Subcutaneous abdominal adipose tissue (tissue), 5 donors: ENCODE measurements around the gene CLASP1.
A peak's percentile ranks its signal among the peaks of the same experiment; 100 is the strongest.

Experiments used
- H3K27ac ChIP-seq: one replicate; pipeline ENCODE4 v1.7.0; 2013; ENCODE audit warnings: low read depth, mild to moderate bottlenecking, inconsistent platforms, low read length, moderate library complexity
- H3K27me3 ChIP-seq, 5 donors: one replicate each; pipeline ENCODE4 v1.7.0; 2013; ENCODE audit warnings: low read length in 5 of 5, inconsistent platforms in 1 of 5; ENCODE audit not compliant: control insufficient read depth in 5 of 5, insufficient read depth in 4 of 5
- H3K36me3 ChIP-seq, 5 donors: one replicate each; pipeline ENCODE4 v1.7.0; 2013; ENCODE audit warnings: low read length in 5 of 5; ENCODE audit not compliant: control insufficient read depth in 5 of 5, insufficient read depth in 5 of 5
- H3K4me1 ChIP-seq, 5 donors: one replicate each; pipeline ENCODE4 v1.7.0; 2013; ENCODE audit warnings: low read length in 5 of 5, mild to moderate bottlenecking in 3 of 5, moderate library complexity in 1 of 5; ENCODE audit not compliant: control insufficient read depth in 5 of 5, insufficient read depth in 5 of 5
- H3K4me3 ChIP-seq, 5 donors: one replicate each; pipeline ENCODE4 v1.7.0; 2013; ENCODE audit warnings: low read length in 5 of 5, low read depth in 1 of 5
- H3K9ac ChIP-seq, 5 donors: one replicate each; pipeline ENCODE4 v1.7.0; 2013; ENCODE audit warnings: low read length in 5 of 5, mild to moderate bottlenecking in 4 of 5, moderate library complexity in 3 of 5
- H3K9me3 ChIP-seq, 5 donors: one replicate each; pipeline ENCODE4 v1.7.0; 2013; ENCODE audit warnings: low read length in 5 of 5; ENCODE audit not compliant: control insufficient read depth in 5 of 5
- donor health status: healthy.
- donor health status: healthy.
- donor health status: healthy.
- donor health status: healthy.
- donor health status: healthy.

The CLASP1 gene

DNA sequence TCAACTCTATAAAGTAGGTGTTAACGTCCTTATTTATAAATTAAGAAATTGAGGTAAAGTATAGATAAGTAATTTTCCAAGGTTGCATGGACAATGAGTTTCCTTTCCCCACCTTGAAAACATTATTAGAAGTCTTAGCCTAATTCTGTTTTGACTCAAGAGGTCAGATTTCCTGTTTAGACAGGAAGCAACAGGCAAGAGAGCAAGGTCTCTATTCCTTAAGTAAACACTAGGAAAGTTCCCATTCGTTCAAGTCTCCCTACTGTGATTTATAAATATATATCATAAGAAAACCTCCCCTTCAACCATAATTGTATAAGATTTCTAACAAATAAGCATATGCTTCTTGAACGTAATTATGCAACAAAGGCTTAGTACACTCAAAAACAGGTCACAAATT lies 40.3 kb downstream of the CLASP1 start:
- no peak overlapping the region for H3K9ac ChIP-seq
- no peak overlapping the region for H3K27ac ChIP-seq
- H3K36me3 ChIP-seq: peaks cover 6 to 14% (median 13%) of the 10 kb centered on the region in 5 donors
- peaks cover 0 to 42% (median 6%) of the 10 kb centered on the region in 5 donors for H3K4me1 ChIP-seq
- peaks cover 0 to 9% (median 3%) of the 10 kb centered on the region in 5 donors for H3K9me3 ChIP-seq
- H3K4me3 ChIP-seq: no peak overlapping the region
- H3K27me3 ChIP-seq: no peaks in the 10 kb centered on the region

DNA sequence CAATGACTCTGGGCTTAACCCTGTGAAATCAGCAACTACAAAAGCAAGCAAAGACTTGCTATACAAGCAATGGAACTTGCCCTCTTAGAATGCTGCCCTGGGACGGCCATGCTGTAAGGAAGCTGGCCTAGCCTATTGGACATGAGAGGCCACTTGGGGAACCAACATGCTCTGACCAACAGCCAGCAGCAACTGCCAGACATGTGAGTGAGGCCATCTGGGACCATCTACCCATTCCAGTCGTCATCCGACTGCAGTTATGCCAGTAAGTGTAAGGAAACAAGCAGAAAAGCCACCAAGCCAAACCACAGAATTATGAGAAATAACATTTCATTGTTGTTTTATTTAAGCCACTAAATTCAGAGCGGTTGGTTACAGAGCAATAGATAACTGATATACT lies 40.9 kb downstream of the CLASP1 start:
- Histone ChIP-seq H3K9me3 (peaks cover 0 to 9% (median 3%) of the 10 kb centered on the region in 5 donors), H3K27me3 (no peaks in the 10 kb centered on the region), H3K36me3 (peaks cover 6 to 14% (median 13%) of the 10 kb centered on the region in 5 donors), H3K27ac (peak overlapping the region; percentile 20), H3K4me3 (peak overlapping the region in 1 of 5 donors; percentile 9), H3K9ac (no peak overlapping the region), H3K4me1 (peaks cover 0 to 36% (median 6%) of the 10 kb centered on the region in 5 donors)

DNA sequence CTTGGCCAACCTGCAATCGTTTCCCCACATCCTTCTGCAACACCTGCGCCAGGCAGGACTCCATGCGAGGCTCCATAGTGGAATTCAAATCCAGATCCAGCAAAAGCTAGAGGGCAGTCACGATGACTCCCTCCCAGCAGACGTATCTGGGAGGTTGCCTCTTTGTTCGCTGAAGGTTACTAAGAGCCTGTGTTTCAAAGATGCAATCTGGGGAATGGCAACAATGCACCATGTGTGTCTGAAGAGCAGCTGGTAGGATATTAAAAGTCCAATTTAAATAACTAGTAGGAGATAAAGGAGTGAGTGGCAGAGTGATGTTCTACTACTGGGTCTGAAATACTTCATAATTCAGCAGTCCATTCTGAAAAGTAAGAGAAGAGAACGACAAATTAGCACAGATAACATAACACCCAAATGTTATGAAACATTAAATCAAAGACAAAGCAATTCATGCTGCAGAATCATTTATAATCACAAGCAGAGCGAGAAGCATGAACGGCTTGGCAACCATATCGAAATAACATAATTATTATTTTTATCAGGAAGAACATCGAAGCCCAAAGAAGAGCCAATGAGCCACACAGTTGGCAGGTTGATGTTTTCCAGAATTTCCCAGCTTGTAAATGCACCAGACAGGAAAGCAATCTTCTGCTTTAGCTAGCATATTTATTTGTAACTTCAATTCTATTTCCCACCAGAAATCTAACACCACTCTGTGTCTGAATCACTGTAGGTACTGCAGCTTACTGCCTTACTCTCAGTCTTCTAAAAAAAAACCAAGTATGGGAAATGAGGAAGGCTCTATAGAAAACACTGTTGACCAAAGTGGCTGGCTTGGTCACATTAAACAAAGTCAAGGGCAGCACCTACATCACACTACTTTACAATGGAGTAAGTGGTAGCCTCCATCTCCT lies 43.2 kb downstream of the CLASP1 start:
- H3K9me3 ChIP-seq: peaks cover 0 to 9% (median 0%) of the 10 kb centered on the region in 5 donors
- H3K4me1 ChIP-seq: peaks cover 0 to 26% (median 6%) of the 10 kb centered on the region in 5 donors
- H3K4me3 ChIP-seq: no peak overlapping the region
- H3K27ac ChIP-seq: no peak overlapping the region
- peaks cover 6 to 14% (median 13%) of the 10 kb centered on the region in 5 donors for H3K36me3 ChIP-seq
- no peak overlapping the region for H3K9ac ChIP-seq
- H3K27me3 ChIP-seq: no peaks in the 10 kb centered on the region

DNA sequence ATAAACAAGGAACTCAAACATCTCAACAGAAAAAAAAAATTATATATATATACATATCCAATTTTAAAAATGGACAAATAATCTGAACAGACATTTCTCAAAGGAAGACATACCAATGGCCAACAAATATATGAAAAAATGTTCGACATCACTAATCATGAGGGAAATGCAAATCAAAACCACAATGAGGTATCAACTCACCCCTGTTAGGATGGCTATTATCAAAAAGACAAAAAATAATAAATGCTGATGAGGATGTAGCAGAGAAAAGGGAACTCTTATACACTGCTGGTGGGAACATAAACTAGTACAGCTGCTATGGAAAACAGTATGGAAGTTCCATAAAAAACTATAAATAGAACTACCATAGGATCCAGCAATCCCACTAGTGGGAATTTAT lies 46.1 kb downstream of the CLASP1 start:
- no peak overlapping the region for H3K27ac ChIP-seq
- H3K4me3 ChIP-seq: no peak overlapping the region
- no peaks in the 10 kb centered on the region for H3K27me3 ChIP-seq
- peaks cover 0 to 13% (median 1%) of the 10 kb centered on the region in 5 donors for H3K4me1 ChIP-seq
- peaks cover 0 to 1% (median 0%) of the 10 kb centered on the region in 5 donors for H3K9me3 ChIP-seq
- peaks cover 6 to 14% (median 13%) of the 10 kb centered on the region in 5 donors for H3K36me3 ChIP-seq
- H3K9ac ChIP-seq: no peak overlapping the region

DNA sequence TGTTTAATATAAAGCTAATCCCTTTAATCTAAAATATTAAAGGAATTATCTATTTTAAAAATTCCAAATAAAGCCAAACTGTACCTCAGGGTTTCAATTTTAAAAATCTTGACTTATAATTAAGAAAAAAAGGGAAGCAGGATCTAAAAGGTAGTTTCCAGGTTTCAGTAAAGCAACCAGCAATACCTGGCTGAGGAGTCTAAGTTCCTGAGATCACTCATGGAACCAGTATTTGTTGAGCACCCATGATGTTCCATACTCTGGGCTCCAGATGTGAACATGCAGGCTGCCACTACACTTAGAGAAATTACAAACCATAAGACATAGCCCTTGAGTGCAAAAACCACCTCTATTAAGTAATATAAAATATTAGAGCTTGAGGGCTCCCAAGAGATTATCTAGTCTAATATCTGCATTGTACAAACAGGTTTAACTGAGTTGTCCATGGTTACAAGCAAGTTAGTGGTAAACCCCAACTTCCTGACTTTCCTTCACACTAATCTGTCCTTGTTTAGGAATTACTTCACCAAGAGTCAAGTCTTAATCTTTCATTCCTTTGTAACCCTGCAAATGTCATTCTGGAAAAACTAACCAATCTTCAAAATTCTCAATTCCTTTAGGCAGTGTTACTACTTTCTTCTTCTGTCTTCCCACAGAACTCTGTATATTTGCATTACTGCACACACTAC lies 49.2 kb downstream of the CLASP1 start:
- no peaks in the 10 kb centered on the region for H3K9me3 ChIP-seq
- peaks cover 0 to 17% (median 12%) of the 10 kb centered on the region in 5 donors for H3K4me1 ChIP-seq
- H3K9ac ChIP-seq: no peak overlapping the region
- peaks cover 0 to 4% (median 3%) of the 10 kb centered on the region in 5 donors for H3K36me3 ChIP-seq
- no peak overlapping the region for H3K27ac ChIP-seq
- H3K27me3 ChIP-seq: no peaks in the 10 kb centered on the region
- no peak overlapping the region for H3K4me3 ChIP-seq

DNA sequence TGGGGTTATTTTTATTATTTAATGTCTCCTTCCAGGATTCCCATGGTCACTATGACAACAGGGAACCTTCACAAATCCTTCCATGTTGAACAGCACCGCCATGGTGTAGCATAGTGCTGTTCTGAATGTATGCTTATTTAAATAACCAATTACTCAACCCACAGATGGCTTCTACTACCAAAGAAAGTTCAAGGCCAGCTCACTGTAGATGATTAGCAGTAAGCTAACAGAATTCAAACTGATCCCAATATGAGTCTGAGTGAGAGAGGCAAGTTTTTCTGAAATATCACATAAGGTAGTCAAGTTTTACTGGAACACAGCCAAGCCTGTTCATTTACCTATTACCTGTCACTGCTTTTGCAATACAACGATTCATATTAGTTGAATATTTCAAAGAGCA lies 51.2 kb downstream of the CLASP1 start:
- Histone ChIP-seq H3K27me3 (no peaks in the 10 kb centered on the region), H3K4me1 (peaks cover 0 to 13% (median 12%) of the 10 kb centered on the region in 5 donors), H3K27ac (no peak overlapping the region)

DNA sequence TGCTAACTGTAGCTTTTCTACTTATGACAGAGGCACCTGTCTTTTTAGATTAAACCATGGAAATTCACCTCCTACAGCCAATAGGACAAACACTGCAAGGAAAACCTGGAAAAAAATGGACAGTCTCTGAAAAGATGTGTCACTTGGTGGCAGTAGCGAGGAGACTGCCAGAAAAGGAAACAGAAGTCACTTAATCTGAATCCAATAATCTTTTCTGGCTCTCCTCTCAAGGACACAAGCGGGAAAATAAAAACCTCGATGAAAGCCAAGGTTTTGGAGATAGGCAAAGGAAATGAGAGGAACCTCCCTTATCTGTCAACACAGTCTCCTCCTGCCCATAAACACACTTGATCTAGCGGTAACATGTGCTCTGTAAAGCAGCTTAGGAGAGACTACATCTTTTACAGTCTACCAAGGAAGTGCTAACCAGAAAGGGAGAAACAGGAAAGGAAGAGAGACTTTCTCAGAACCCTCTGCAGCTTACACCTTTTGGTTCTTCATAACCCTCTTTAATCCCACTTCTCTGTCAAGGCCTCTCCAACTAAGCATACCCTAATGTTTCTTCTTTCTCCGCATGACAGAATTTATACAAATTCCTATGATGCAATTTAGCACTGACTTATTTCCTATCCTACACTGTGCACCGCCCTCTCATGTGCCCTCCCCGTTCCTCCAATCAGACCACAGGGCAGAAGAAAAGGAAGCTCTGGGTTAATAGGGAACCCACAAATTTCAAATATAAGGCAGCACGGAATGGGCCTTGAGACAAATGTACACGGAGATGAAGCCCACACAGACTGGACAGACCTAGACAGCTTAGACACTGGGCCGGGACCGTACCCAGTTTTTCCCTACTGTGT lies 52.8 kb downstream of the CLASP1 start:
- Histone ChIP-seq H3K36me3 (no peaks in the 10 kb centered on the region), H3K27me3 (no peaks in the 10 kb centered on the region), H3K4me1 (peaks cover 0 to 13% (median 12%) of the 10 kb centered on the region in 5 donors), H3K4me3 (peak overlapping the region; percentile 11 to 53 (median 37)), H3K9me3 (no peaks in the 10 kb centered on the region), H3K27ac (peak overlapping the region; percentile 69), H3K9ac (peak overlapping the region in 3 of 5 donors; percentile 12 to 66 (median 29))

More for the DNA sequence above, 51.2 kb downstream of the CLASP1 start:
- Histone ChIP-seq H3K4me3 (no peak overlapping the region), H3K9ac (no peak overlapping the region), H3K9me3 (no peaks in the 10 kb centered on the region), H3K36me3 (no peaks in the 10 kb centered on the region)

DNA sequence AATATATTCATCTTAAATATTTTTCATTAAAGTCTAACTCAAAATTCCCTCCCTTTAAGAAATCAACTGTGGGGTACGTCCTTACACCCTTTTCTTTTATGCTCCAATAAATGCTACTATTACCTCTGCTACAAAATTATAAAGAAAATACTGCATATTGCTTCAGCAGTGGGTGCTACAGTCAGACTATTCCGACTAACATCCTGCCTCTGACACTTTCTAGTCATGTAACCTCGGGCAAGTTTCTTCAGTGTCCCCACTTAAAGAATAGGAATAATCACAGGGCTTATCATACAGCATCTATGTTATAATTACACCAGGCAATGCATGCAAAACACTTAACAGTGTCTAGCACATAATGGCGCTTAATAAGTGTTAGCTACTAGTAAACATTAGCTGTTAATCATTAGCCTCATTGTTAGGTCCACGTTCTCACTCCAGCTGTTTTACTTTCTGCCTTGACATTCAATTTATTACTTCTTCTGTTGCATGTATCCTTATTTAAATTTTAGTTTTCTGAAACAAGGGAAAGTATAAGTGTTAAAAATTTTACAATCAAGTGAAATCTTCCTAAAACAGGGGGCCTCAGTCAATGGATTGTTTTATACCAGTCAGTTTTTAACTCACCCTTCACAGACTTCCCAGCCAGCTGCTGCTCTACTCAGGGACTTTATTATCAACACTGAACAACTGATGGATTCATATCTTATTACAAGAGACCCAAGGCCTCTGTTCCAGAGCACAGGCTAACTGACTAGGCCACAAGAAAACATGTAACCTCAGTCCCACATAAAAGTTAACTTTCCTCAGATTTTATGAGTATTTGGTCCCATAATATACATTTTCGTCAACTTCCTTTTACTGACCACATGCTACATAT lies 54.0 kb downstream of the CLASP1 start:
- Histone ChIP-seq H3K4me3 (no peak overlapping the region), H3K27ac (peak overlapping the region; percentile 69), H3K9ac (no peak overlapping the region), H3K9me3 (no peaks in the 10 kb centered on the region), H3K36me3 (no peaks in the 10 kb centered on the region), H3K27me3 (no peaks in the 10 kb centered on the region), H3K4me1 (peaks cover 0 to 13% (median 12%) of the 10 kb centered on the region in 5 donors)

DNA sequence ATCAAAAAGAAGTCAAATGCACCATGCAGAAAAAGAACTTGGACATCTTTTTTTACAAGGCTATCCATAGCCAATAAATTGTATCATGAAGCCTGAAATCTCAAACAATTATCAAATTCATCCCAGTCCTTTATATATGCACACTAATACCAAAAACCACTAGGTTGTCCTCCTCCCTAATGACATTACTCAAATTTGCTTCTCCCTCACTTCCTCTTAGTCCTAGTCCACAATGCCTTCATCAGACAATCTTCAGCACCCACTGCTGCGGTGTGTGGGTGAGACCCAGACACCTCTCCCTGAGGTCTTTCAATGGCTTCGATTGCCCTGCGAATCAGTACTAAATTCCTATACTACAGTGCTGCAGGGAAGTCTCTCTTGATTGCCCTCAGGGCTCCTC lies 58.1 kb downstream of the CLASP1 start:
- Histone ChIP-seq H3K9me3 (no peaks in the 10 kb centered on the region), H3K4me3 (no peak overlapping the region), H3K9ac (no peak overlapping the region), H3K4me1 (peaks cover 0 to 5% (median 3%) of the 10 kb centered on the region in 5 donors), H3K36me3 (peaks cover 0 to 6% (median 4%) of the 10 kb centered on the region in 5 donors), H3K27me3 (no peaks in the 10 kb centered on the region), H3K27ac (no peak overlapping the region)
